DOHH2 (cell line): ENCODE measurements around the gene ARHGAP24.

Source experiments
- EZH2phosphoT487 ChIP-seq: fragments of 200-600 bp; sonication (generic); IDR thresholded peaks from 2 replicates; pipeline ENCODE4 v1.6.1; 2017; ENCODE audit warnings: borderline replicate concordance, mild to moderate bottlenecking, antibody characterized with exemption, low read length, moderate library complexity, mixed read lengths
- TF ChIP-seq, protein P1 (sequence below): fragments of 200-600 bp; sonication (generic); IDR thresholded peaks from one replicate; pipeline ENCODE4 v1.5.1; 2014; ENCODE audit warnings: antibody characterized with exemption, mild to moderate bottlenecking, low read depth, low read length; ENCODE audit not compliant: poor library complexity, severe bottlenecking

DNA sequence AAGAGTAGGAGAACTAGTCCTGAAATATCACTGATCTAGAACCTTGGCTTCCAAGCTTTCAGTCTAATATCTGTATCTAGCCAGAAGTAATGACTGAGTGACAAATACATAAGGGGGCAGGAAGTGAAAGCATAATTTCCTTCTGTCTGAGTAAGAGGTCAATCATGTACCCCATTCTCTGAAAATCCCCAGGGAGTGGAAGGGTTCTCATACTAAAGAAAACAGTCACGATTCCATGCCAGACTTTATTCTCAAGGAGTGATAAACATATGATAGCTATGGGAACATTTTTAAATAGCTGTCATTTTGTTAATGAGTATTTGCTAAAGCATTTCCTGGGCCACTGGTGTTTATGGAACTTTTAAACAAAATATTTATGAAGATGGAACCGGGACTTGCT, 308.5 kb downstream of the ARHGAP24 start:
- TF ChIP-seq, protein P1, sequence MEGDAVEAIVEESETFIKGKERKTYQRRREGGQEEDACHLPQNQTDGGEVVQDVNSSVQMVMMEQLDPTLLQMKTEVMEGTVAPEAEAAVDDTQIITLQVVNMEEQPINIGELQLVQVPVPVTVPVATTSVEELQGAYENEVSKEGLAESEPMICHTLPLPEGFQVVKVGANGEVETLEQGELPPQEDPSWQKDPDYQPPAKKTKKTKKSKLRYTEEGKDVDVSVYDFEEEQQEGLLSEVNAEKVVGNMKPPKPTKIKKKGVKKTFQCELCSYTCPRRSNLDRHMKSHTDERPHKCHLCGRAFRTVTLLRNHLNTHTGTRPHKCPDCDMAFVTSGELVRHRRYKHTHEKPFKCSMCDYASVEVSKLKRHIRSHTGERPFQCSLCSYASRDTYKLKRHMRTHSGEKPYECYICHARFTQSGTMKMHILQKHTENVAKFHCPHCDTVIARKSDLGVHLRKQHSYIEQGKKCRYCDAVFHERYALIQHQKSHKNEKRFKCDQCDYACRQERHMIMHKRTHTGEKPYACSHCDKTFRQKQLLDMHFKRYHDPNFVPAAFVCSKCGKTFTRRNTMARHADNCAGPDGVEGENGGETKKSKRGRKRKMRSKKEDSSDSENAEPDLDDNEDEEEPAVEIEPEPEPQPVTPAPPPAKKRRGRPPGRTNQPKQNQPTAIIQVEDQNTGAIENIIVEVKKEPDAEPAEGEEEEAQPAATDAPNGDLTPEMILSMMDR = no peak
- TF ChIP-seq EZH2phosphoT487 = no peak
